22Rv1 (cell line): ENCODE results near the gene HEXD.
A peak's percentile ranks its signal among the peaks of the same experiment; 100 is the strongest.

Experiments
- H3K27ac ChIP-seq: fragments of 450-650 bp; 2 replicates; pipeline ENCODE4 v1.5.1; 2017
- ZFX ChIP-seq: fragments of 450-650 bp; IDR thresholded peaks from 2 replicates; pipeline ENCODE4 v1.6.1; 2017; ENCODE audit warnings: antibody characterized with exemption, borderline replicate concordance
- TF ChIP-seq, protein P1 (sequence below): fragments of 450-650 bp; IDR thresholded peaks from 2 replicates; pipeline ENCODE4 v1.5.1; 2017; ENCODE audit warnings: mild to moderate bottlenecking

The HEXD gene

DNA sequence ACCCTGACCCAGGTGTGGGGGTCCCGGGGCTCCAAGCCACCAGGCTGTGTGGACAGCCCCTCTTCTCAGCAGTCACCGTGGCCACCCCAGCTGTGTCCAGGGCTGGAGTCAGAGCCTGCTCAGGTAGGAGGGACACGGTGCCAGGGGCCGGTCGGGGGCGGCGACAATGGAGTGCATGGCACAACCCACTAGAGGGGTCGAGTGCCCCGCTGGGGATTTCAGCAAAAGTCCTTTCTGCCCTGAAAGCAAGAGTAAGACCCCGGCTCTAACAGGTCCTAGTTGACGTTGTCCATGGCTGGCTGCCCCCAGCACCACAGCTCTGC, 35.3 kb upstream of the HEXD start:
- no peak overlapping the region for H3K27ac ChIP-seq
- no peak for TF ChIP-seq ZFX
- TF ChIP-seq, protein P1, sequence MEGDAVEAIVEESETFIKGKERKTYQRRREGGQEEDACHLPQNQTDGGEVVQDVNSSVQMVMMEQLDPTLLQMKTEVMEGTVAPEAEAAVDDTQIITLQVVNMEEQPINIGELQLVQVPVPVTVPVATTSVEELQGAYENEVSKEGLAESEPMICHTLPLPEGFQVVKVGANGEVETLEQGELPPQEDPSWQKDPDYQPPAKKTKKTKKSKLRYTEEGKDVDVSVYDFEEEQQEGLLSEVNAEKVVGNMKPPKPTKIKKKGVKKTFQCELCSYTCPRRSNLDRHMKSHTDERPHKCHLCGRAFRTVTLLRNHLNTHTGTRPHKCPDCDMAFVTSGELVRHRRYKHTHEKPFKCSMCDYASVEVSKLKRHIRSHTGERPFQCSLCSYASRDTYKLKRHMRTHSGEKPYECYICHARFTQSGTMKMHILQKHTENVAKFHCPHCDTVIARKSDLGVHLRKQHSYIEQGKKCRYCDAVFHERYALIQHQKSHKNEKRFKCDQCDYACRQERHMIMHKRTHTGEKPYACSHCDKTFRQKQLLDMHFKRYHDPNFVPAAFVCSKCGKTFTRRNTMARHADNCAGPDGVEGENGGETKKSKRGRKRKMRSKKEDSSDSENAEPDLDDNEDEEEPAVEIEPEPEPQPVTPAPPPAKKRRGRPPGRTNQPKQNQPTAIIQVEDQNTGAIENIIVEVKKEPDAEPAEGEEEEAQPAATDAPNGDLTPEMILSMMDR: no peak

DNA sequence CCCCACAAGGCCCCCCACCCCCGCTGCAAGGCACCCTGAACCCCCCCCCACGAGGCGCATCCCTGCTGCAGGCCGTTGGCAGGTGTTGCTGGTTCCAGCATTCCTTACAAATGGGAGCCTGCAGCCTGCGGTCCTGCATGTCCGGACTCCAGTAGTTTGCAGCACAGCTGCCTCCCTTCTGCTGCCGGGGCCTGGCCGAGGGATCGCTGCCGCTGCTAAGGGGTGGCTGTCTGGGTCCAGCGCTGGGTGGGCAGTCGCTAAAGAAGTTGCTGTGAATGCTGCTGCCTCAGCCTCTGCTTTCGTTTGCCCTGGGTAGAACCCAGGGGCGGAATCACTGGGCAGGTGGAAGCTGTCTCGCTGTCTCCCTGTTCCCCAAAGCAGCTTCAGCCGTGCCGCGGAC, 34.7 kb upstream of the HEXD start:
- H3K27ac ChIP-seq: no peak overlapping the region
- no peak for TF ChIP-seq ZFX
- TF ChIP-seq, protein P1: no peak

DNA sequence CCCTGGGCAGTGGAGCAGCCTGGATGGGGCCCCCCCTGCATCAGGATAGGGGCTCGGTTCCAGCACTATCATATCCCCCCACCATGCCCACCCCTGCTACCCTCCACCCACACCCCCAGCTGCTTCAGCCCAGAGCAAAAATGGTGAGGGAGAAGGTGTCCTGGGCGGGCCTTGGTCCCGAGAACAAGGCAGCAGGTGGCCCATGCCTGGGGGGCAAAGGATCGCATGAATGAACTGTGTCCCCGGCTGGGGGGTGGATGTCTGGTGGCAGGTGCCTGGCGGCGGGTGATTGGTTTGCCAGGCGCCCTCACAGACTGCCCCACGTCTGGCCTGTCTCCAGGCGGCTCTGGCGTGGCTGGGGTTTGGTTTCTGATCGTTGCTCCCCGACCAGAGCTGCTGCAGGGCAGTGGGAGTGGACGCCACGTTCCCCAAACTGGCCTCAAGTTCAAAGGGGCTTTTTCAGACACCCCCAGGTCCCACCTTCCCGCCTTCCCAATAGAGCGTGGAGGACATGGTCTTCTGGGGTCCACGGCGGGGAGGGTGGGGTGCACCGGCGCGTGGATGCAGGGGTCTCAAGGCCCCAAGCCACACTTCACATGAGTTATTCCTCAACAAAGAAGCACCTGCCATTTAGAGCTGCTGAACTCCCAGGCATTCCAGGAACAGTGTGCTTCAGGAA, 34.0 kb upstream of the HEXD start:
- H3K27ac ChIP-seq: peak overlapping the region; percentile 26; the same call in 1 of the 2 replicates
- TF ChIP-seq, protein P1: no peak
- no peak for TF ChIP-seq ZFX

DNA sequence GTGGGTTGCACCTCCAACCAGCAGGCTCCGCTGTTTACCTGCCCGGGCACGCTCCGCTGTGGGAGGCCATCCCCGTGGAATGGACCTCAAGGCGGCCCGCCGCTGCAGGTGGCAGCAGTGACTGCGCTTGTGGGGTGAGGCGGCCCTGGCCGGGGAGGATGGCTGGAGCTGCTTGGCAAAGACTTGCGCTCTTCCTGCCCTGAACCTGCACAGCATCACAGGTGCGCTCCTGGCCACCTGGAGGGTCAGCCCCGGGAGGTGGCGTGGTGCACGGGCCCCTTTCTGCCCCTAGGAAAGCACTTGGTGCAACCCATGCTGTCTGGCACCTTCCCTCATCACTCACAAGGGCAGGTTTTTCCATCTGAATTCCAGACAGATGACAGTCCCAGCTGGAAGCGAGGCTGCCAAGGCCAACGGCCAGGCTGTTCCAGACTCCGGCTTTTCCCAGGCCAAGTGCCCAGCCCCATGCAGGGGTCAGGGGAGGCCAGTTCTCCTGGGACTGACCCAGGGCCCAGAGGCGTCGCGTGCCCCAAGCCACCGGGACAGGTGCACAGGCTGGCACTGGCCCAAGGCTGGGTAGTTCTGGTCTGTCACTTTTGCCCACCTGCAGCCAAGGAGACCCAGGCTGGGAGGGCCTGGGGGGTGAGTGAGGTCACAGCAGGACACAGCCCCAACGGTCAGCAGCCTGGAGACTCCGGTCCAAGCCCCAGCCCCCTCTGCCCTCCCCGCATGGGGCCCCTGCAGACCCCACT, 33.2 kb upstream of the HEXD start:
- TF ChIP-seq, protein P1: peak; percentile 81
- no peak for TF ChIP-seq ZFX
- H3K27ac ChIP-seq: peak overlapping the region; percentile 26; the same call in 1 of the 2 replicates

DNA sequence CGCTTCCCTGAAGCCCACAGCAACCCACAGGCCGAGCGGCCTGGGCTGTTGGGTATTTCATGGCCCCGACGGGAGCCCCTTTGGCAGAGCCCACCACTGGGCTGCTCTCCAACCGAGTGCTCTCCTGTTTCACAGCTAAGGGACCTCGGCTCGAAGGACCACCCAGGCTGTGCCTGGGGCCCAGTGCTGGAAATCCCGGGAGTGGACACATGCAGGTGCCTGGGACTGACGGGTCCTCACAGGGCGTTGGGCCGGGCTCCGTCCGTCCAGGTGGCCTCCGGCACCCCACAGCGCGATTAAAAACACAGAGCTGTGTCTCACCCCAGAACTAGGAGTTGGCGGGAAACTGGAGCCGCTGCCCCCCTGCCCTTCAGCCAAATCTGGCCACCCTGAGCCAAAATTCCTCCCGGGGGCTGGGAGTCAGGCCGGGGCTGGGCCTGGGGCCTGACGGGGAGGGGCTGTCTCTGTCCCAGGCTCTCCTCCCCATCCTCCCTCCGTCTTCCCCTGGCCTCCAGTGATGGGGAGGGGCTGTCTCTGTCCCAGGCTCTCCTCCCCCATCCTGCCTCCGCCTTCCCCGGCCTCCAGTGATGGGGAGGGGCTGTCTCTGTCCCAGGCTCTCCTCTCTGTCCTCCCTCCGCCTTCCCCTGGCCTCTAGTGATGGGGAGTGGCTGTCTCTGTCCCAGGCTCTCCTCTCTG, 32.4 kb upstream of the HEXD start:
- no peak overlapping the region for H3K27ac ChIP-seq
- TF ChIP-seq, protein P1: no peak
- no peak for TF ChIP-seq ZFX

DNA sequence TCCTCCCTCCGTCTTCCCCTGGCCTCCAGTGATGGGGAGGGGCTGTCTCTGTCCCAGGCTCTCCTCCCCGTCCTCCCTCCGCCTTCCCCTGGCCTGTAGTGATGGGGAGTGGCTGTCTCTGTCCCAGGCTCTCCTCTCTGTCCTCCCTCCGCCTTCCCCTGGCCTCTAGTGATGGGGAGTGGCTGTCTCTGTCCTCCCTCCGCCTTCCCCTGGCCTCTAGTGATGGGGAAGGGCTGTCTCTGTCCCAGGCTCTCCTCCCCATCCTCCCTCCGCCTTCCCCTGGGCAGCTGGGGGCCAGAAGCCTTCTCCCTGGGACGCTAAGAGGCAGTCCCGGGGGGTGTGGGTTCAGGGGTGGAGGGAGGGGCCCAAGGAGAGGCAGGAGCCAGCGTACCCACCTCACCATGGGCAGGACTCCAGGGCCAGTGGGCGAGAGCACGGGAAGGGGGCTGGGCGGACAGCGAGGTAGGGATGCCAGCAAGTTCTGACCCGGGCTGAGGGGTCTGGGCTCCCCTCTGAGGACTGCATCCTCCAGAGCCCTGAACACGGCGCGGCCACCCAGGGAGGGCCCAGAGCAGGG, 31.8 kb upstream of the HEXD start:
- H3K27ac ChIP-seq: no peak overlapping the region
- TF ChIP-seq, protein P1: no peak
- no peak for TF ChIP-seq ZFX
